Ectodermal cell (in vitro differentiated cells): Measurements from ENCODE around the gene UMOD.
"Not testable (repeated sequence)": the region's sequence is repeated elsewhere in the genome, so short reads cannot be mapped to it uniquely, and the experiment has no call there.

Source experiments
- H3K27ac ChIP-seq: 2 replicates; pipeline ENCODE4 v1.7.0; 2013; ENCODE audit warnings: mild to moderate bottlenecking, low read depth, low read length; ENCODE audit not compliant: insufficient read depth, poor library complexity, severe bottlenecking
- H3K27me3 ChIP-seq: 2 replicates; pipeline ENCODE4 v1.7.0; 2013; ENCODE audit warnings: mild to moderate bottlenecking, low read length; ENCODE audit not compliant: insufficient read depth, control insufficient read depth, poor library complexity, severe bottlenecking
- H3K36me3 ChIP-seq: one replicate; pipeline ENCODE4 v1.7.0; 2013; ENCODE audit warnings: low read length; ENCODE audit not compliant: control insufficient read depth, insufficient read depth
- H3K4me1 ChIP-seq: one replicate; pipeline ENCODE4 v1.7.0; 2013; ENCODE audit warnings: low read length; ENCODE audit not compliant: control insufficient read depth, insufficient read depth
- H3K4me3 ChIP-seq: 2 replicates; pipeline ENCODE4 v1.7.0; 2013; ENCODE audit warnings: low read depth, low read length, control low read depth; ENCODE audit not compliant: insufficient read depth
- H3K9me3 ChIP-seq: 2 replicates; pipeline ENCODE4 v1.7.0; 2013; ENCODE audit warnings: mild to moderate bottlenecking, low read length, moderate library complexity; ENCODE audit not compliant: control insufficient read depth
- WGBS, 2 experiments: methylation state at CpG; one replicate each; pipeline ENCODE4 v1.1.7; 2013; ENCODE audit warnings: missing lambda C conversion rate in 2 of 2; 5-methylcytosine and 5-hydroxymethylcytosine counted together

UMOD gene

DNA sequence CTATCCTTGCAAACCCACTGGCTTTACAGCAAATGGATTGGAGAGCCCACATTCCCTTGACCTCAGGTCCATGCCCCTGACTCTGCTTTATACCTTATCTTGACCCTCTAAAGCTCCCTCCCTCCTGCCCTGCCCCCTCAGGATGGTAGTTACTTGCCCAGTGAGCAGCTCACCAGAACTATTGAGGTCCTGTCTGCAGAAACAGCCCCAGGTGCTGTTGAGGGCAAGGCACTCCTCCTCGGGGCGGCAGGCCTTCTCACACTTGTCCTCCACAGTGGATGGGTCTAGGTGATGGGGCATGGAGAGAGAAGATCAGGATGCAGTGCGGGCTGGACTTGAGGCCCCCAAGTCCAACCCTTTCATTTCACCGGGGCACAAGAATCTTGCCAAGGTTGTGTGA, 29.8 kb downstream of the UMOD start:
- H3K27ac ChIP-seq = no peak overlapping the region
- no peak overlapping the region for H3K4me3 ChIP-seq
- H3K4me1 ChIP-seq = no peaks in the 10 kb centered on the region
- whole genome bisulfite sequencing, 2 experiments = 90 to 96% methylated on average over 4 of the region's 4 CpGs
- no peaks in the 10 kb centered on the region for H3K36me3 ChIP-seq
- H3K9me3 ChIP-seq = no peaks in the 10 kb centered on the region
- no peaks in the 10 kb centered on the region for H3K27me3 ChIP-seq

DNA sequence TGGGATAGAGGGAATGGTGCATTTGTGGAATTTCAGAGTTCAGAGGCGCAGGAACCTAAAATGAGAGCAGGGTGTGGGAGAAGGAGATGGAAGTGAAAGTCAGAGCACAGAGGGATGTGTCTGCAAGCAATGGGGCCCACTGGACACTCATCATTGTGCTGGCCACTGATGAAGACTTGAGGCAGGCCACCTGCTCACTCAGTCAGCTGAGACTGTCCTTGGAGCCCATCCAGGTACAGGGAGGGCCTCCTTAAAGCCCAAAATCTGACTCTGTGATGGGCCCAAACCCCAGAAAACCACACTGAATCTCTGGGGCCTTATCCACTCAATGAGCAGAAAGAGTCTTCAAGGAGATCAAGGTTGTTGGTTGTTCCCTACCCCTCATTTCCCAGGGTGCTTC, 30.8 kb downstream of the UMOD start:
- no peak overlapping the region for H3K4me3 ChIP-seq
- H3K27ac ChIP-seq = no peak overlapping the region
- H3K36me3 ChIP-seq = no peaks in the 10 kb centered on the region
- H3K9me3 ChIP-seq = no peaks in the 10 kb centered on the region
- WGBS, 2 experiments = 93 to 96% methylated on average over 1 of the region's 1 CpG
- H3K4me1 ChIP-seq = no peaks in the 10 kb centered on the region
- H3K27me3 ChIP-seq = no peaks in the 10 kb centered on the region

DNA sequence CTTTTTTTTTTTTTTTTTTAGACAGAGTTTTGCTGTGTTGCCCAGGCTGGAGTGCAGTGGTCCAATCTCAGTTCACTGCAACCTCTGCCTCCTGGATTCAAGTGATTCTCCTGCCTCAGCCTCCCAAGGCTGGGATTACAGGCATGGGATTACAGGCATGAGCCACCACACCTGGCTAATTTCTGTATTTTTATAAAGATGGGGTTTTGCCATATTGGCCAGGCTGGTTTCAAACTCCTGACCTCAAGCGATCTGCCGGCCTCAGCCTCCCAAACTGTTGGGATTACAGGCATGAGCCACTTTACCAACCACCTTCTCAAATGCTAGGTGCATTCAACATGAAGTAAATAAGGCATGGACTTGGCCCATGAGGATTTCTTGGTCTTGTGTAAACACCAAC, 31.5 kb downstream of the UMOD start:
- H3K4me3 ChIP-seq, H3K9me3 ChIP-seq, H3K36me3 ChIP-seq, H3K27me3 ChIP-seq, H3K4me1 ChIP-seq, H3K27ac ChIP-seq: not testable (repeated sequence)
- WGBS, 2 experiments = 86 to 89% methylated on average over 2 of the region's 2 CpGs

DNA sequence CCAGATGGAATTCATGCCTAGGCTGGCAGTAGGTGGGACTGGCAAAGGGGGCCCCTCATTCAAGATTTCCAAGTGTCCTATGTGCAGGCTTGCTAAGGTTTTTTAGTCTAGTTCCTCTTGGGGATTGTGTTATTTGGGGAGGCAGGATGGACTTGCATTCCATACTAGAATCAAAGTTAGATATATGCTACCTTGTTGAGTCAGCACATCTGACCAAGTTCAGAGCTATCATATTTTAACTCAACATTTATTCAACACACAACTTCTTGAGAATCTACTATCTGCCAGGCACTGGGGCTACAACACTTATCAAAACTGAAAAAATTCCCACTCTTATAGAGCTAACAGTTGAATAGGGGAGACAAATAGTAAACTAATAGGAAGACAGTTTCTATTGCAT, 31.9 kb downstream of the UMOD start:
- Histone ChIP-seq H3K9me3 (no peaks in the 10 kb centered on the region), H3K27ac (no peak overlapping the region), H3K4me1 (no peaks in the 10 kb centered on the region), H3K36me3 (no peaks in the 10 kb centered on the region), H3K27me3 (no peaks in the 10 kb centered on the region), H3K4me3 (no peak overlapping the region)

DNA sequence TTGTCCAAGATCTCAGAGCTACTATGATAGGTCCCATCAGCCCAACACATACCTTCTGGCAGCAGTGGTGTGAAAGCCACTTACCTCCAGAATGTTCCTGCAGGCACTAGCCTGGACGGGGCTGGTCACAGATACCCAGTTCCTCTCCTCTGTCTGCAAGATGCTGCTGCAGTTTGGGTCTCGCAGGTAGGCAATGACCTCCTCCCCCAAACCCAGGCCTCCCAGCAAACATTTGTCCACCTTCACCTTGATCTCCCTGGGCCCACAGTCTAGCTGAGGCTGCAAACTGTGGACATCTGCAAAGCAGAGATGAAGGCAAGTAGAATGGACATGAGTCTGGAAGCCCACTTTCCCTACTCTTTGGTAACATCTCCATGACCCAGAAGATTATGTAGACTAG, 32.3 kb downstream of the UMOD start:
- 95 to 97% methylated on average over 2 of the region's 2 CpGs for WGBS, 2 experiments
- H3K4me1 ChIP-seq = no peaks in the 10 kb centered on the region
- no peak overlapping the region for H3K27ac ChIP-seq
- no peak overlapping the region for H3K4me3 ChIP-seq
- H3K9me3 ChIP-seq = no peaks in the 10 kb centered on the region
- H3K27me3 ChIP-seq = no peaks in the 10 kb centered on the region
- H3K36me3 ChIP-seq = no peaks in the 10 kb centered on the region

DNA sequence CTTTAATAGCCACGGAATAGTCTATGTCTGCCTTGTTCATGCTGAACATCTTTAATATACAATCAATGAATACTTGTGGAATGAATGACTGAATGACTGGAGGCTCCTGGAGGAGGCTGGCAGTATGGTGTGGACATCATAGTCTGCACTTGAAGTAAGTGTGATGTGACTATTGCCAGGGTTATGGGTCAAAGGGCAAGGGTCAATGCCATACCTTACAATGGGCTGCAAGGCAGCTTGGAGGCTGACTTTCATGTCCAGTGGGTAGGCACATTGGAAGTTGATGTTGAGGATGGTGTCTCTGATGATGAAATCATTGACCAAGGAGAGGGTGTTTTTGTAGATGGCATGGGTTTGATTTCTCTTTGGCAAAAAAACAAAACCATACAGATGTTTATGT, 33.1 kb downstream of the UMOD start:
- H3K27ac ChIP-seq = no peak overlapping the region
- no peaks in the 10 kb centered on the region for H3K4me1 ChIP-seq
- WGBS, 2 experiments = 100% methylated on average over 1 of the region's 1 CpG; no CpG with 5 or more reads in 1 of the 2 experiments
- H3K4me3 ChIP-seq = no peak overlapping the region
- H3K27me3 ChIP-seq = no peaks in the 10 kb centered on the region
- H3K36me3 ChIP-seq = no peaks in the 10 kb centered on the region
- no peaks in the 10 kb centered on the region for H3K9me3 ChIP-seq

DNA sequence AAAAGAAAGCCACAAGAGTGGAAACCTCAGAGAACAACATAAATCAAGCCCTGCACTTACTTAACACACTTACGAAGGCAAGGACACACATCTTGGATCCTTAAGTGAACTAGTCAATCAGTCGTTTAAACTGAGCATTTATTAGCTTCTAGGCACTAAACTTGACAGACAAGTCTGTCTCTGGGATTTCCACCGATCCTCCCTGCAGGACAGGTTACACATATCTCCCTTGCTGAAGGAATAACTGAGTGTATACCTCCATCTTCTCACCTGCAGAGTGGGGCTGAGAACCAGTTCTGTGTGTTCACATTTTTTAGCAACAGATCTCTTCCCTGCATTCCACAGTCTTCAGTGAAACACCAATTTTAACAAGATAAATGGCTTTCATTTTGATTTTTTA, 34.1 kb downstream of the UMOD start:
- WGBS, 2 experiments = 89% methylated on average over 3 of the region's 3 CpGs
- no peaks in the 10 kb centered on the region for H3K27me3 ChIP-seq
- no peak overlapping the region for H3K4me3 ChIP-seq
- no peaks in the 10 kb centered on the region for H3K4me1 ChIP-seq
- H3K9me3 ChIP-seq = no peaks in the 10 kb centered on the region
- H3K27ac ChIP-seq = no peak overlapping the region
- H3K36me3 ChIP-seq = no peaks in the 10 kb centered on the region

DNA sequence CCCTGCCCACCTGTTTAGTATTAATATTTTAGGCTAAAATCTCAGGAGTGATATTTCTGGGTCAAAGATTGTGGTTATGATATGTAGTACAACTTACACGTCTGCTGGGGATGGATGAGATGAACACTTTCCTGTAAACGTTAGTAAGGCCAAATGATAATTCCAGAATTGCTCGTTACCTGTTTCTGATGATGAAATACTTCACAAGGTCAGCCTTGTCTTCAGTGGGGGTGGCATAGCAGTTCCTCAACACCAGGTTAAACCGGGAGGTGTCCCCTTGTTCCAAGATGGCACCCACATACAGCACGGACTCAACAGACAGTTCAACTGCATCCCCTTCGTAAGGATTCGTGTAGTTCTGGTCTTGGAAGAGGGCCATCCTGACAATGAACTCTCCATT, 34.5 kb downstream of the UMOD start:
- no peaks in the 10 kb centered on the region for H3K27me3 ChIP-seq
- H3K4me1 ChIP-seq = no peaks in the 10 kb centered on the region
- H3K9me3 ChIP-seq = no peaks in the 10 kb centered on the region
- 92 to 94% methylated on average over 7 of the region's 7 CpGs for WGBS, 2 experiments
- no peak overlapping the region for H3K4me3 ChIP-seq
- H3K36me3 ChIP-seq = no peaks in the 10 kb centered on the region
- no peak overlapping the region for H3K27ac ChIP-seq

DNA sequence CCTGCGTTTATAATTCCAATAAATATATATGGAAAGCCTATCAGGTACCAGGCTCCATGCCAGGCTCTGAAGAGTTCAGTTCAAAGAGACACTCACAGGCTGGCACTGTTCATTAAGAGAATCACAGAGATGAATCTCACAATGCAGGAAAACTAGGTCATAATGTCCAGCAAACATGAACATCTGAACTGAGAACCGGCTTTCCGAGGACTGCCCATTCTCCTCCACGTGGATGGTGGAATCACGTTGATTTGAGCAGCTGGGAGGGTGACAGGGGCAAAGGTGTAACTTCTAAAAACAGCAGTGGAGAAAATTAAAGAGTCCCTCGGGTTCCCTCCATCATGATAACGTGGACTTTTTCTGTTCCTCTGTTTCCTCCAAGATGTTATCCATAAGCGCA, 35.4 kb downstream of the UMOD start:
- Histone ChIP-seq H3K36me3 (no peaks in the 10 kb centered on the region), H3K4me1 (no peaks in the 10 kb centered on the region), H3K27ac (no peak overlapping the region), H3K4me3 (no peak overlapping the region), H3K27me3 (no peaks in the 10 kb centered on the region), H3K9me3 (no peaks in the 10 kb centered on the region)
- WGBS, 2 experiments = 83 to 89% methylated on average over 7 to 8 of the region's 8 CpGs

DNA sequence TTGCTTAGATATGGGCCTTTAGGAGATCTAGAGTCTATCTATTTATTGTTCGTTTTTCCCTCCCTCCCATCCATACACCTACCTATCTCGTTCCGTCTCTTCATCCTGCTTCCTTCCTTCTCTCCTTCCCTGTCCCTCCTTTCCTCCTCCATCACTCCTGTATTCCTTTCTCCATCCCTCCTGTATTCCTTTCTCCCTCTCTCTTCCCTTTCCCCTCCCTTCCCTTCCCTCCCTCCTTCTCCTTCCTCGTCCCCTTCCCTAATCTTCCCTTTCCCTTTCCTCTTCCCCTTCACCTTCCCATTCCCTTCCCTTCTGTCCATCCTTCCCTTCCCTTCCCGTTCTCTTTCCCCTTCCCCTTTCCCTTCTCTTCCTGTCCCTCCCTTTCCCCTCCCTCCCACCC, 35.8 kb downstream of the UMOD start:
- no peaks in the 10 kb centered on the region for H3K36me3 ChIP-seq
- H3K27me3 ChIP-seq = no peaks in the 10 kb centered on the region
- no peaks in the 10 kb centered on the region for H3K4me1 ChIP-seq
- no peaks in the 10 kb centered on the region for H3K9me3 ChIP-seq
- 82 to 86% methylated on average over 5 of the region's 5 CpGs for WGBS, 2 experiments
- H3K4me3 ChIP-seq = no peak overlapping the region
- no peak overlapping the region for H3K27ac ChIP-seq

DNA sequence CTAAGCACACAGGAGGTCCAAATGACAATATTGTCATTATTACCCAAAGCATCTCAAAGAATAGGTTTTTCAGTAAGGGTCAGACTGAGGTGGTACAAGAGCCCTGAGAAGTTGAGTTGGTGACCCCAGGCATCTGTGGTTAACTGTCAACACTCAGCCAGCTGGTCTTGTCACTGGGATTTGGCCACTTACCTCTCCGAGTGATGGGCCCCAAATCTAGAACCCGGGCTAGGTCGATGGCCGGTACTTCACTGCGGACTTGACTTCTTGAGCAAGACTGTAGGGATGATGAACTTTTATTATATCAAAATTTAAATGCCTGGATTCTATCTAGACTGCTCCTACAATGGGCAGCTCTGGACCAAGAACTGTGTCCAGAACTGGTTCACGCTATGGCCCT, 36.8 kb downstream of the UMOD start:
- Histone ChIP-seq H3K27me3 (no peaks in the 10 kb centered on the region), H3K9me3 (no peaks in the 10 kb centered on the region), H3K36me3 (no peaks in the 10 kb centered on the region), H3K4me3 (no peak overlapping the region), H3K4me1 (no peaks in the 10 kb centered on the region), H3K27ac (no peak overlapping the region)
- WGBS, 2 experiments = 93 to 98% methylated on average over 6 of the region's 6 CpGs
